GM23338 (cell line): ENCODE results near the gene PRLH. TPM values are rescaled to one million over a fixed set of nuclear protein-coding genes. Genes with fewer than 3 reads are reported as not detected.

Experiments
- ATAC-seq: fragments of 200-7000 bp; cut with Tn5 transposase; 3 replicates; pipeline ENCODE4 v1.9.1; 2020
- DNase-seq: peaks from one replicate; pipeline ENCODE4 v3.0.0-alpha.2; 2015; ENCODE audit warnings: low spot score
- H2AFZ ChIP-seq: fragments of 200-600 bp; sonication (generic); 2 replicates; pipeline ENCODE4 v1.8.0; 2016; ENCODE audit warnings: antibody characterized with exemption, mild to moderate bottlenecking, moderate library complexity
- H3F3A ChIP-seq: fragments of 200-600 bp; sonication (generic); replicated peaks from 2 replicates; pipeline ENCODE4 v1.8.0; 2017; ENCODE audit warnings: antibody characterized with exemption, mixed run types, low read depth
- H3K27ac ChIP-seq: fragments of 200-600 bp; sonication (generic); 2 replicates; pipeline ENCODE4 v1.6.1; 2016; ENCODE audit warnings: low read depth
- H3K27me3 ChIP-seq: fragments of 200-600 bp; sonication (generic); 2 replicates; pipeline ENCODE4 v1.8.0; 2016; ENCODE audit warnings: mild to moderate bottlenecking, mixed run types, moderate library complexity; ENCODE audit not compliant: insufficient read depth
- H3K36me3 ChIP-seq: fragments of 200-600 bp; sonication (generic); 2 replicates; pipeline ENCODE4 v1.8.0; 2016; ENCODE audit warnings: mild to moderate bottlenecking; ENCODE audit not compliant: insufficient read depth
- H3K4me1 ChIP-seq: fragments of 200-600 bp; sonication (generic); 2 replicates; pipeline ENCODE4 v1.8.0; 2016; ENCODE audit warnings: mild to moderate bottlenecking, moderate library complexity; ENCODE audit not compliant: insufficient read depth
- H3K4me2 ChIP-seq: fragments of 200-600 bp; sonication (generic); 2 replicates; pipeline ENCODE4 v1.7.1; 2017; ENCODE audit warnings: mixed run types
- H3K4me3 ChIP-seq: fragments of 200-600 bp; sonication (generic); 2 replicates; pipeline ENCODE4 v1.6.1; 2016; ENCODE audit warnings: mixed run types
- H3K79me2 ChIP-seq: fragments of 200-600 bp; sonication (generic); replicated peaks from 2 replicates; pipeline ENCODE4 v1.8.0; 2017; ENCODE audit warnings: mild to moderate bottlenecking; ENCODE audit not compliant: insufficient read depth
- H3K9me2 ChIP-seq: fragments of 200-600 bp; sonication (generic); 2 replicates; pipeline ENCODE4 v1.8.0; 2017; ENCODE audit not compliant: insufficient read depth
- H4K20me1 ChIP-seq: fragments of 200-600 bp; sonication (generic); replicated peaks from 2 replicates; pipeline ENCODE4 v1.8.0; 2017; ENCODE audit warnings: mild to moderate bottlenecking; ENCODE audit not compliant: insufficient read depth
- H3K27ac Mint-ChIP-seq: 2 replicates; pipeline ENCODE4 v1.8.0; 2020; ENCODE audit warnings: inconsistent platforms, mild to moderate bottlenecking, moderate library complexity, mixed read lengths
- H3K27me3 Mint-ChIP-seq: 3 replicates; pipeline ENCODE4 v1.8.0; 2022; ENCODE audit warnings: low read depth, mild to moderate bottlenecking, moderate library complexity, mixed read lengths, inconsistent platforms; ENCODE audit not compliant: insufficient read depth, poor library complexity
- H3K36me3 Mint-ChIP-seq: 3 replicates; pipeline ENCODE4 v1.8.0; 2021; ENCODE audit warnings: low read depth, mild to moderate bottlenecking, inconsistent platforms, moderate library complexity, mixed read lengths
- H3K4me1 Mint-ChIP-seq: 3 replicates; pipeline ENCODE4 v1.8.0; 2020; ENCODE audit warnings: mild to moderate bottlenecking, inconsistent platforms, mixed read lengths
- H3K4me3 Mint-ChIP-seq: 3 replicates; pipeline ENCODE4 v1.8.0; 2021; ENCODE audit warnings: moderate library complexity, mild to moderate bottlenecking, inconsistent platforms, mixed read lengths
- H3K9me3 Mint-ChIP-seq: 3 replicates; pipeline ENCODE4 v1.8.0; 2020; ENCODE audit warnings: moderate library complexity, mild to moderate bottlenecking, inconsistent platforms, mixed read lengths
- CREB1 ChIP-seq: fragments of 250-450 bp; sonication (Bioruptor Pico); IDR thresholded peaks from 2 replicates; pipeline ENCODE4 v1.5.0; 2020; ENCODE audit warnings: low read depth, mild to moderate bottlenecking, moderate library complexity
- ETS1 ChIP-seq: IDR thresholded peaks from 2 replicates; pipeline ENCODE4 v1.6.1; 2016; ENCODE audit warnings: antibody characterized with exemption
- EZH2 ChIP-seq: fragments of 200-600 bp; sonication (generic); IDR thresholded peaks from one replicate; pipeline ENCODE4 v1.8.0; 2017; ENCODE audit warnings: antibody characterized with exemption, mild to moderate bottlenecking, low read depth; ENCODE audit not compliant: unreplicated experiment
- JUNB ChIP-seq: IDR thresholded peaks from one replicate; pipeline ENCODE4 v1.6.1; 2016; ENCODE audit warnings: antibody characterized with exemption; ENCODE audit not compliant: unreplicated experiment
- NANOG ChIP-seq: IDR thresholded peaks from 2 replicates; pipeline ENCODE4 v1.6.1; 2016; ENCODE audit warnings: antibody characterized with exemption, borderline replicate concordance
- POLR2AphosphoS5 ChIP-seq: IDR thresholded peaks from 2 replicates; pipeline ENCODE4 v1.6.1; 2016; ENCODE audit warnings: antibody characterized with exemption, low read depth
- REST ChIP-seq: IDR thresholded peaks from one replicate; pipeline ENCODE4 v1.6.1; 2018; ENCODE audit warnings: antibody characterized with exemption; ENCODE audit not compliant: unreplicated experiment
- STAT1 ChIP-seq: IDR thresholded peaks from one replicate; pipeline ENCODE4 v1.6.1; 2016; ENCODE audit warnings: antibody characterized with exemption; ENCODE audit not compliant: unreplicated experiment
- ZNF114 ChIP-seq: fragments of 250-450 bp; sonication (Bioruptor Pico); IDR thresholded peaks from 2 replicates; pipeline ENCODE4 v1.5.0; 2020; ENCODE audit warnings: mild to moderate bottlenecking, moderate library complexity
- ZNF331 ChIP-seq: fragments of 250-450 bp; sonication (Bioruptor Pico); IDR thresholded peaks from 2 replicates; pipeline ENCODE4 v1.5.0; 2020; ENCODE audit warnings: low read depth, mild to moderate bottlenecking, moderate library complexity
- polyA plus RNA-seq: library from polyadenylated mRNA; unstranded; fragments of >200 nt; fragmentation: Nextera tagmentation; extraction: Ambion mirVana; gene quantifications from 2 replicates; pipeline ENCODE4 v1.2.1, GENCODE V29; 2016
- total RNA-seq: library from RNA; depleted of rRNA; stranded (reverse); fragments of >200 nt; shearing (Covaris generic); gene quantifications from 2 replicates; pipeline ENCODE4 v1.2.3, GENCODE V29; 2014

PRLH gene
- total and polyA plus RNA-seq, 2 experiments from 2014 or later, result not detected

GRCh38 chr2:237591141-237591881, 24.9 kb downstream of the PRLH start:
- H3K9me3 Mint-ChIP-seq, result peaks cover 4% of the 10 kb centered on the region
- peak overlapping the region; percentile 73 for H3K4me3 Mint-ChIP-seq
- no peak for TF ChIP-seq EZH2
- no peak for TF ChIP-seq ZNF114 (CRISPR knock-in tag)
- TF ChIP-seq POLR2AphosphoS5, result no peak
- no peak for TF ChIP-seq STAT1
- no peak for TF ChIP-seq CREB1 (CRISPR knock-in tag)
- TF ChIP-seq JUNB, result no peak
- Histone ChIP-seq H2AFZ (no peak overlapping the region), H3K79me2 (peaks cover 24% of the 10 kb centered on the region), H4K20me1 (no peaks in the 10 kb centered on the region), H3K27me3 (no peaks in the 10 kb centered on the region), H3K9me2 (no peaks in the 10 kb centered on the region), H3K36me3 (no peaks in the 10 kb centered on the region), H3K27ac (no peak overlapping the region), H3K4me3 (peak overlapping the region; percentile 51; the same call in 1 of the 2 replicates), H3K4me1 (peaks cover 42% of the 10 kb centered on the region), H3F3A (0 out of 2 replicates have a peak, but pooled peaks cover 9% of the 10 kb centered on the region), H3K4me2 (peak overlapping the region; percentile 78; the same call in 1 of the 2 replicates)
- DNase-seq, result peak; percentile 71
- H3K36me3 Mint-ChIP-seq, result peaks cover 23% of the 10 kb centered on the region
- ATAC-seq, result no peak
- peaks cover 77% of the 10 kb centered on the region for H3K4me1 Mint-ChIP-seq
- peaks cover 13% of the 10 kb centered on the region for H3K27me3 Mint-ChIP-seq
- H3K27ac Mint-ChIP-seq, result peak overlapping the region; percentile 21

- H3K4me3 Mint-ChIP-seq, result no peak overlapping the region
- Histone ChIP-seq H4K20me1 (no peaks in the 10 kb centered on the region), H3K79me2 (peaks cover 23% of the 10 kb centered on the region), H3K4me1 (peaks cover 42% of the 10 kb centered on the region), H3K27me3 (no peaks in the 10 kb centered on the region), H3F3A (0 out of 2 replicates have a peak, but pooled peaks cover 9% of the 10 kb centered on the region), H3K9me2 (no peaks in the 10 kb centered on the region), H2AFZ (no peak overlapping the region), H3K27ac (no peak overlapping the region), H3K4me2 (no peak overlapping the region), H3K36me3 (no peaks in the 10 kb centered on the region), H3K4me3 (no peak overlapping the region)
- peaks cover 12% of the 10 kb centered on the region for H3K36me3 Mint-ChIP-seq
- H3K27me3 Mint-ChIP-seq, result peaks cover 9% of the 10 kb centered on the region
- peaks cover 69% of the 10 kb centered on the region for H3K4me1 Mint-ChIP-seq
- no peak for DNase-seq
- ATAC-seq, result no peak
- H3K27ac Mint-ChIP-seq, result no peak overlapping the region
- peaks cover 1% of the 10 kb centered on the region for H3K9me3 Mint-ChIP-seq
- no peak for TF ChIP-seq JUNB
- no peak for TF ChIP-seq EZH2
- TF ChIP-seq REST, result no peak
- no peak for TF ChIP-seq ZNF331 (CRISPR knock-in tag)
- no peak for TF ChIP-seq ETS1
- no peak for TF ChIP-seq NANOG
- no peak for TF ChIP-seq POLR2AphosphoS5
Observed at GRCh38 chr2:237592425-237592980, 26.1 kb downstream of the PRLH start.
